HG03039 (cell line): ENCODE data around the gene NEK6.
"Not testable (repeated sequence)": the region's sequence is repeated elsewhere in the genome, so short reads cannot be mapped to it uniquely, and the experiment has no call there.

Source experiments
- ATAC-seq: cut with Tn5 transposase; IDR thresholded peaks from one replicate; pipeline ENCODE4 v1.9.1; 2021; ENCODE audit warnings: mild to moderate bottlenecking, moderate library complexity; ENCODE audit not compliant: unreplicated experiment

NEK6 gene

DNA sequence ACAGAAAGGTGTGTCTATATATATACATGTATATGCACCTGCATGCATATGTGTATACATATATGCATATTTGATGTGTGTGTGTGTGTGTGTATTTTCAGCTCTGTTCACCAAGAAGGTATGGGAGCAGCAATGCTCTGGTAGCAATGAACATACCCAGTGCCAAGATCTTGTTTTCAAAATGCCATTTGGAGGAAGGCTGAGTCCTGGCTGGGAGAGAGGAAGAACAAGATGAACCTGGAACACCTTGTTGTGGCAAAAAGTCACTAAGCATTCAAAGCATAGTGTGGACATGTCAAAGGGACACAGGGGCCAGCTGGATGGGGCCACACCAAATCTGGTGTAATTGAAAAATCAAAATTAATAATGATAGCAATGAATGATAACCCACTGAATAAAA is 31.8 kb upstream of the NEK6 start:
- no peak for ATAC-seq

GRCh38 chr9:124228516-124228915 is 29.2 kb upstream of the NEK6 start:
- no peak for ATAC-seq

- no peak for ATAC-seq
Measured at GRCh38 chr9:124231095-124231737, 26.5 kb upstream of the NEK6 start.

GRCh38 chr9:124238546-124239140 is 19.1 kb upstream of the NEK6 start:
- ATAC-seq: peak; percentile 7

DNA sequence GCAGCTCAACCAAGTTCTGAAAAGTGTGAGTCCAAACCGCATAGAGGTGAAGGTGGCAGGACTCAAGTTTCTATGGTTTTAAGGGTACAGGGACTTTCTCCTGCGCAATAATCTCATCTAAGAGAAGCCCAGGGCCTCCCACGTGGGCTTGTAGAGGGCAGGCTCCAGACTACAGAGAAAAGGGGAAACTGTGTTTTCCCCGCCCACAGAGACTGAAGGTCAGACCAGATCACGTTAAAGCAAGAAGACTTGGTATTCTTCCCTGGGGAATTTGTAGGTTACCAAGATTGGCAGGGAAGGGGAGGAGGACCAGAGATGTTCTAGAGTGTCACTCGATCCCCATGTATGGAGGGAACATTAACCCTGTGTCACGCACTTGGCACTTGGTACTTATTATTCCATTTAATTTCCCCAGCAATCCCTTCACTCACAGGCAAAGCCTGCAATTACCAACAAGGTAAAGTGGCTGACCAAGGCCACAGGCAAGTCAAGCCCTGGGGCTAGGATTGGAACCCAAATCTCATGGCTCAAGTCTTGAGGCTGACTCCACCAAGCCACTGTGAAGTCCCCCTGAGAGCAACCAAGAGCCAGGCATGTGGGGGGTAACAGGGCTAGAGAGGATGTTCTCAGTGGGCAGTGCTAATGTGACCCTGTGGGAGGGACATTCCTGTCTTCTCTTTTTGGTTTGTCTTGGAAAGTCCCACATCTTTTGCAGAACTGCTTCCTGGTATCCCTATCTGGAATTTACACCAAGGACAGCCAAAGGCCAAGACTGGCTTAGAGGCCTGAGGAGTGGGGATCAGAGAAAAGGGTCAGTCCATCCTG is 18.3 kb upstream of the NEK6 start:
- ATAC-seq: peak; percentile 72

GRCh38 chr9:124242331-124243194 is 15.2 kb upstream of the NEK6 start:
- no peak for ATAC-seq

GRCh38 chr9:124247393-124247792 is 10.4 kb upstream of the NEK6 start:
- ATAC-seq: not testable (repeated sequence)

- no peak for ATAC-seq
Measured at GRCh38 chr9:124248066-124248465, 9.7 kb upstream of the NEK6 start.

GRCh38 chr9:124248960-124249359 is 8.8 kb upstream of the NEK6 start:
- no peak for ATAC-seq

DNA sequence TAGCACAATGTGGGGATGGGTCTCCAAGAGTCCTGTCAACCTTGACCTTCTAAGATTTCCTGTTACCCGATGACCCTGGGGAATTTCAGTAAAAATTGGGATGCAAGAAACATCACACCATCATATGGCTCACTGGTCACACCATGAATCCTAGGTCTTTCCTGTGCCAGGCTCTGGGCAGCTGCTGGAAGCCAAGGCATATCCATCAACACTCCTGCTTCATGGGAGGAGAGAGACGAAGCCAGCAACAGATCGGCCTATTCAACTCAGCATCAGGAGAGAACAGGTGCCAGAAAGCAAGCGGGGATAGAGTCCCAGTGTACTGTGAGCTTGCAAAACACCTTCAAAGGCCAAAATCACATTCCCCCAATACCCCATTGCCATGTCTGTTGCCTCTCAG is 6.5 kb upstream of the NEK6 start:
- ATAC-seq: no peak

DNA sequence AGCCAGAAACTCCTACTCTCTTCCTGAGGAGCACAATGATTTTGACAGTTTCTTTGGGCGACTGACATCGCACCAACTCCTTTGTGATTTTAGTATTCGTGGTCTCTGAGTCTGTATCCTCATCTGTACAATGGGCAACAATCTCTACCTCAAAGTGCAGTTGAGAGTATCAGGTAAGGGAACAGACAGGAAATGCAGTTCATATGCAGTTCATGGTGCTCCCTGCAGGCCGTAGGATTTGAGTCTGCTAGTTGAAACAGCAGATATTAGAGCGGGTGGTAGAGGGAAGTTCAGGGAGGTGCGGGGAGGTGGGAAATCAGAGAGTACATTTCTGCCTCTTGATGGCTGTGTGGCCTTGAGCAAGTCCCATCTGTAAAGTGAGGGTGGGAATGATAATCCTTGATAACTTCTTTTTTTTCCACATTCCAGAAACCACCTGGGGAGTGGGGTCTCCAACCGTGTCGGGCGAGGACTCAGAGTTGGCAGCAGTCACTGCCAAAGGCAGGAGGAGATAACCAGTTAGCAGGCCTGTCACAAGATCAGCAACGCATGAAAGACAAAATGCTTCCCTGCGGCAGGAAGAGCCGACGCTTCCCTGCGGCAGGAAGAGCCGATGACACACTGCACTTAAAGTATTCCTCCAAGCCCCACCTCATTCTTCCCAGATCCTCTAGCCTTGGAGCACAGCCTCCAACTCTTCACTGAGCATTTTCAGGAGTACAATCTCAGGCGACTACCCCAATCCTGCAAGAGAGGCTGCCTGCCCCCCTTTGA is 6.0 kb upstream of the NEK6 start:
- ATAC-seq: no peak

- not testable (repeated sequence) for ATAC-seq
Measured at GRCh38 chr9:124252878-124253277, 4.9 kb upstream of the NEK6 start.

DNA sequence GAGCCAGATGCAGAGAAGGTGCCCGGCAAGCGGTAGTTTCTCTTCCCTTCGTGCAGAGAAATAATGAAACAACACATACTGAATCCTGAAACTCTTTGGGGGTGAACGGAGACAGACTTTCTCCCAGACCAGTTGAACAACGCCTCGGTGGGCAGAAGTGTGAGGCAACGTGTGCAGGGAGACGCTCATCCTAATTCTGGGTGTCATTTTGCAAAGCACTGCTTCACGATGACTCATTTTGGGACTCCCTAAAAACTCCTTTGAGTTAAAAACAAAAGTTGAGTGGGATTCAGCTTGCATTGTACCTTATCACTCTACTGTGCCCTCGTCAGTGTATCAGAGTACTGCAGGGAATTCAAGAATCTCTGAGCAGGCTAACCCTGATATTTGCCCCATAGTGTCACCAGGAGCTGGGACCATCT is 3.5 kb upstream of the NEK6 start:
- peak; percentile 49 for ATAC-seq

- ATAC-seq: no peak
Measured at GRCh38 chr9:124255222-124255621, 2.5 kb upstream of the NEK6 start.

DNA sequence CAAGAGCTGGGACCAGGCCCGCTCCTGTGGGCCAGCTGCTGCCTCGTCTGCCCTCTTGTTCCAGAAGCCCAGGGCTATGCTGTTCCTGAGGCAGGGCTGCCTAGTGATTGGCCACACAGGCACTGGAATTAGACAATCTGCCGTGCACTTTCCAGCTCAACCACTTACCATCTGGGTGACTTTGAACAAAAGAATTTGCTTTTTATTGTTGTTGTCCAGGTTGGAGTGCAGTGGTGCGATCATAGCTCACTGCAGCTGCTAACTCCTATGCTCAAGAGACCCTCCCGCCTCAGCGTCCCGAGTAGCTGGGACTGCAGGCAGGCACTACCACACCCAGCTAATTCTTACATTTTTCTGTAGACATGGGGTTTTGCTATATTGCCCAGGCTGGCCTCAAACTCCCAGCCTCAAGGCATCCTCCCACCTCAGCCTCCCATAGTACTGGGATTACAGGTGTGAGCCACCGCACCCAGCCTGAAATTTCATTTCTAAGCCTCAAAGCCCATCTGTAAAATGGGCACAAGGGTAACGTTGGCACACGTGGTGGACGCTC is 1.2 kb upstream of the NEK6 start:
- ATAC-seq: no peak

DNA sequence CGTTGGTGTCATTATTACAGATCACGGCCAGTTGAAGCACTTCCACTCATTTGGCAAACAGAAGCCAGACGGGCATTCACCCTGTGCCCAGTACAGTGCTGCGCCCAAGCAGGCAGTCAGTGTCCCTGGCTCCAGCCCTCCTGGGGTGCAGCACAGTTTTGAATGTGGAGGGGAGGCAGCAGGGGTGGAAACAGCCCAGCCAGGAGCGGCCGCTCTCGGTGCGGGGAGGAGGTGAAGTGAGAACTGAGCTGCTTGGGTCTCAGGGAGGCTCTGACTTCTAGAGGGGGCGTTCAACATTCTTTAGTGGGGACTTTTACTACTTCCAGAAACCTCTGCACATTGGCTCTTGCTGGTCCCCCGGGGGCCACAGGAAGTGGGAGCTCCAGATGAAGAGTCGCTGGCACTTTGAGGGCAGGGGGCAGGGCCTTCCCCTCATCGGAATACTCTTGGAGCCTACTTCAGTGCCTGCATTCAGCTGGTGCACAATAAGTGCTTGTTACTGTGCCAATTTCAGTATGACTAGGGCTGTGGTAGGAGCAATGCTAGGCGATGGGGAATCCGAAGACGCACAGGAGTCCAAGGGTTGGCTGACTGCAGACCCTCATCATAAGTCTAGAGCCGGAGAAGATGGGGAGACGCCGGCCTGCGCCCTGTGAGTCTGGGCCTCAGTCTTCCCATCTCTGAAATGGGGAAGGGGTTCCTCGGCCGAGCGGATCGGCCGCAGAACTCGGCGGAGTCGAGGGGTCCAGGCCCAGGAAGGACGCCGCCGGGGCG is 492 bp upstream of the NEK6 start:
- ATAC-seq: no peak

DNA sequence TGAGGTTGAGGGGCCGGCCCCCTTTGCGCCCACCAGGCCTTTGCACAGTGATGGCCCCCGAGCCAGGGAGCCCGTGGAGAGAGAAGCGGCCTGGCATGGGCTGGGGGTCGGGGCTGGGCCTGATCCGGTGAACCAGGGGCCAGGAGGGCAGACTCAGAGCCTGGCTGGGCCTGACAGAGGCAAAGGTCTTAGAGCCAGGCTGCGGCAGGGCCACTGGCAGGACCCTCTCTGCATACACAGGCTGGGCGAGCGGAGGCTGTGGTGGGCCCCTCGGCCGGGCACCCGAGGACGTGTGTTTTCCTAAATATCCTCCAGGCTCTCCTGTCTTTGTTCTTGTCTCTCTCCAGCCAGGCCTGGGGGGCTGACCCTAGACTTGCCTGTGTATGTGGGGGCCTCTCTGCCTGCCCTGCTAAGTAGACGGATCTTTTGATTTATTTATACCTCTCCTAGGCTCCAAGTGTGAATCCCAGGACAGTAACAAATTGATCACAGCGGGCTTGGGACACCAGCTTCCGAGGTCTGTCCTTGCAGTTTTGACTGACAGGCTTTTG is 933 bp downstream of the NEK6 start:
- ATAC-seq: no peak

DNA sequence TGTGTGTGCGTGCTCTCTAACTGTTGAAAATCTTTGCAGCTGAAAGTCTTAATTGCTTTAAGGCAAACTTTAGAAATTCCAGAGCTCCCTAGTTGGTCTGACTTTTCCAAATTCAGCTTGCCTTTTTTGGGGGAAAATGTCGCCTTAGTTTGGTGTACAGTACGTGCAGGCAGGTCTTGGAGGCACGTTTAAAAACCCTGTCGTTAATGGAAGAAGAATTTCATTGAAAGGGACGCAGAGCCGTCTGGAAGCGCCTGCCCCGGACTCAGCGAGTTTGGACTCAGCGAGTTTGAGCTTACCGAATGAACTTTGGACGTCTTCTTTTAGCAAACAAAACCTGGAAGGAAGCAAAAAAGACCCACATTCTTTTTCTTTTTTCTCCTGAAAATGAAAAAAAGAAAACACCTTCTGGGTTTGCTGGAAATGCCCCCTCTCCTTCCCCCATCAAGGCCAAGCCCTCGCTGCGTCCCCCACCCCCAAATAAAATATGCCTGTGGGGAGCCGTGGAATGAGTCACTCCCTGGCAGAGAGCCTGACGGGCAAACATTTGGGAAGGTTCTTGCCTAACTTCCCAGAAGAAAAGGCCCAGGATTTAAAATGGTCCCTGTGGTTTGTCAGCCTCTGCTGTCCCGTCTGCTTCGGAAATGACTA is 1.5 kb downstream of the NEK6 start:
- no peak for ATAC-seq
